MM.1S (cell line): ENCODE data around the gene RCBTB1.
"Not testable (repeated sequence)": the region's sequence is repeated elsewhere in the genome, so short reads cannot be mapped to it uniquely, and the experiment has no call there.

Experiments used
- EZH2 ChIP-seq: fragments of 300-600 bp; sonication (generic); optimal IDR thresholded peaks from 2 replicates; pipeline ENCODE3; 2017; ENCODE audit warnings: low read depth, mild to moderate bottlenecking, antibody characterized with exemption, low read length, mixed read lengths
- TF ChIP-seq, protein P1 (sequence below): fragments of 300-600 bp; sonication (generic); IDR thresholded peaks from 2 replicates; pipeline ENCODE4 v1.5.1; 2016; ENCODE audit warnings: antibody characterized with exemption, low read length, mixed read lengths

DNA sequence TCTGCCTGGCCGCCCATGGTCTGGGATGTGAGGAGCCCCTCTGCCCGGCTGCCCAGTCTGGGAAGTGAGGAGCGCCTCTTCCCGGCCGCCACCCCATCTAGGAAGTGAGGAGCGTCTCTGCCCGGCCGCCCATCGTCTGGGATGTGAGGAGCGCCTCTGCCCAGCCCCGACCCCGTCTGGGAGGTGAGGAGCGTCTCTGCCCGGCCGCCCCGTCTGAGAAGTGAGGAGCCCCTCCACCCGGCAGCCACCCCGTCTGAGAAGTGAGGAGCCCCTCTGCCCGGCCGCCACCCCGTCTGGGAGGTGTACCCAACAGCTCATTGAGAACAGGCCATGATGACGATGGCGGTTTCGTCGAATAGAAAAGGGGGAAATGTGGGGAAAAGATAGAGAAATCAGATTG lies 19.9 kb downstream of the RCBTB1 start:
- TF ChIP-seq, protein P1, sequence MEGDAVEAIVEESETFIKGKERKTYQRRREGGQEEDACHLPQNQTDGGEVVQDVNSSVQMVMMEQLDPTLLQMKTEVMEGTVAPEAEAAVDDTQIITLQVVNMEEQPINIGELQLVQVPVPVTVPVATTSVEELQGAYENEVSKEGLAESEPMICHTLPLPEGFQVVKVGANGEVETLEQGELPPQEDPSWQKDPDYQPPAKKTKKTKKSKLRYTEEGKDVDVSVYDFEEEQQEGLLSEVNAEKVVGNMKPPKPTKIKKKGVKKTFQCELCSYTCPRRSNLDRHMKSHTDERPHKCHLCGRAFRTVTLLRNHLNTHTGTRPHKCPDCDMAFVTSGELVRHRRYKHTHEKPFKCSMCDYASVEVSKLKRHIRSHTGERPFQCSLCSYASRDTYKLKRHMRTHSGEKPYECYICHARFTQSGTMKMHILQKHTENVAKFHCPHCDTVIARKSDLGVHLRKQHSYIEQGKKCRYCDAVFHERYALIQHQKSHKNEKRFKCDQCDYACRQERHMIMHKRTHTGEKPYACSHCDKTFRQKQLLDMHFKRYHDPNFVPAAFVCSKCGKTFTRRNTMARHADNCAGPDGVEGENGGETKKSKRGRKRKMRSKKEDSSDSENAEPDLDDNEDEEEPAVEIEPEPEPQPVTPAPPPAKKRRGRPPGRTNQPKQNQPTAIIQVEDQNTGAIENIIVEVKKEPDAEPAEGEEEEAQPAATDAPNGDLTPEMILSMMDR, result not testable (repeated sequence)
- not testable (repeated sequence) for TF ChIP-seq EZH2
